HCT116 (cell line): ENCODE results near the gene KSR2. TPM values are rescaled to one million over a fixed set of nuclear protein-coding genes. Genes with fewer than 3 reads are reported as not detected.

Experiments
- ATAC-seq: fragments of 200-7000 bp; cut with Tn5 transposase; 2 replicates; pipeline ENCODE4 v1.9.1; 2020; ENCODE audit warnings: mild to moderate bottlenecking, moderate library complexity
- BruUV-seq: library from RNA; stranded (reverse); fragments of 400-500 nt; replicated peaks from 2 replicates; lab custom pipeline; 2021; lab: Mats Ljungman, UMichigan
- CTCF ChIA-PET: fragments of 300-600 bp; sonication (Branson Sonifier 250); formaldehyde crosslinking; loops from one replicate; lab custom pipeline; 2021; ENCODE audit warnings: antibody characterized with exemption; lab: Charles Lee
- POLR2A ChIA-PET: fragments of 300-600, 350-600 bp; sonication (Branson Sonifier 250); formaldehyde crosslinking; loops from one replicate; lab custom pipeline; 2021; ENCODE audit warnings: antibody characterized with exemption; lab: Charles Lee
- RAD21 ChIA-PET, 2 experiments: fragments of 300-600 bp; sonication (Branson Sonifier 250); formaldehyde crosslinking; loops; one replicate each; lab custom pipeline; 2023; ENCODE audit warnings: low total read pairs in 2 of 2; ENCODE audit not compliant: uncharacterized antibody in 2 of 2, unreplicated experiment in 2 of 2, low non-redundant PET in 1 of 2; lab: Charles Lee
- DNase-seq: peaks from one replicate; pipeline ENCODE4 v3.0.0-alpha.2; 2010; ENCODE audit warnings: low read depth, low spot score
- H2AFZ ChIP-seq: fragments of 200-600 bp; shearing (Covaris generic), sonication (generic); 2 replicates; pipeline ENCODE4 v1.6.1; 2017; ENCODE audit warnings: low read depth, mixed run types, mixed read lengths, antibody characterized with exemption, low read length; ENCODE audit not compliant: poor library complexity, severe bottlenecking
- H3K27ac ChIP-seq: 2 replicates; pipeline ENCODE4 v1.5.1; 2012; ENCODE audit warnings: low read depth, low read length
- H3K27me3 ChIP-seq: fragments of 200-600 bp; sonication (generic); 2 replicates; pipeline ENCODE4 v1.6.1; 2016; ENCODE audit warnings: mixed run types, low read length, mixed read lengths; ENCODE audit not compliant: insufficient read depth
- H3K36me3 ChIP-seq, 2 experiments: fragments of 200-500 bp in 1 of 2; fragments of 200-600 bp in 1 of 2; sonication (Bioruptor generic) in 1 of 2; sonication (generic) in 1 of 2; 2 replicates each; pipeline versions ENCODE4 v1.5.1 to v1.6.1; 2014 to 2016; ENCODE audit warnings: low read length in 2 of 2, inconsistent platforms in 1 of 2, mixed read lengths in 1 of 2, mixed run types in 1 of 2; ENCODE audit not compliant: insufficient read depth in 2 of 2, control insufficient read depth in 1 of 2
- H3K4me1 ChIP-seq, 2 experiments: fragments of 200-600 bp in 1 of 2; sonication (generic) in 1 of 2; 2 replicates each; pipeline versions ENCODE4 v1.5.1 to v1.6.1; 2012 to 2017; ENCODE audit warnings: low read length in 2 of 2, inconsistent platforms in 1 of 2, mild to moderate bottlenecking in 1 of 2, mixed read lengths in 1 of 2, mixed run types in 1 of 2, moderate library complexity in 1 of 2; ENCODE audit not compliant: insufficient read depth in 2 of 2, control insufficient read depth in 1 of 2
- H3K4me2 ChIP-seq: fragments of 200-600 bp; sonication (generic); 2 replicates; pipeline ENCODE4 v1.6.1; 2017; ENCODE audit warnings: mixed run types, low read length, mixed read lengths
- H3K4me3 ChIP-seq, 2 experiments: fragments of 200-600 bp in 1 of 2; sonication (generic) in 1 of 2; replicated peaks in 1 of 2; 2 replicates each; pipeline ENCODE4 v1.5.1; 2011 to 2016; ENCODE audit warnings: low read length in 2 of 2, control low read depth in 1 of 2, low read depth in 1 of 2, mild to moderate bottlenecking in 1 of 2, mixed read lengths in 1 of 2, mixed run types in 1 of 2
- H3K79me2 ChIP-seq: fragments of 200-600 bp; sonication (generic); 2 replicates; pipeline ENCODE4 v1.6.1; 2017; ENCODE audit warnings: mild to moderate bottlenecking, mixed run types, low read length, moderate library complexity, mixed read lengths; ENCODE audit not compliant: insufficient read depth
- H3K9ac ChIP-seq: fragments of 200-600 bp; sonication (generic); 2 replicates; pipeline ENCODE4 v1.6.1; 2016; ENCODE audit warnings: low read length, mixed read lengths
- H3K9me2 ChIP-seq: fragments of 200-600 bp; sonication (generic), shearing (Covaris generic); 2 replicates; pipeline ENCODE4 v1.6.1; 2017; ENCODE audit warnings: mixed run types, mild to moderate bottlenecking, moderate library complexity; ENCODE audit not compliant: insufficient read depth
- H3K9me3 ChIP-seq, 2 experiments: fragments of 200-500 bp in 1 of 2; fragments of 200-600 bp in 1 of 2; sonication (Bioruptor generic) in 1 of 2; sonication (generic) in 1 of 2; 2 replicates each; pipeline ENCODE4 v1.6.1; 2014 to 2017; ENCODE audit warnings: low read length in 2 of 2, mixed read lengths in 2 of 2, inconsistent platforms in 1 of 2, low read depth in 1 of 2, mild to moderate bottlenecking in 1 of 2, mixed run types in 1 of 2, moderate library complexity in 1 of 2; ENCODE audit not compliant: control insufficient read depth in 1 of 2, insufficient read depth in 1 of 2
- H4K20me1 ChIP-seq: fragments of 200-600 bp; sonication (generic), shearing (Covaris generic); 2 replicates; pipeline ENCODE4 v1.6.1; 2017; ENCODE audit warnings: mixed run types, mild to moderate bottlenecking, moderate library complexity; ENCODE audit not compliant: insufficient read depth
- CBX3 ChIP-seq: IDR thresholded peaks from 2 replicates; pipeline ENCODE4 v1.6.1; 2012; ENCODE audit warnings: low read depth
- CEBPB ChIP-seq: IDR thresholded peaks from 2 replicates; pipeline ENCODE4 v1.6.1; 2012; ENCODE audit warnings: low read depth
- EGR1 ChIP-seq: IDR thresholded peaks from 2 replicates; pipeline ENCODE4 v1.6.1; 2012; ENCODE audit warnings: low read depth
- EZH2 ChIP-seq: fragments of 200-600 bp; sonication (generic); IDR thresholded peaks from 2 replicates; pipeline ENCODE4 v1.6.1; 2017; ENCODE audit warnings: antibody characterized with exemption, mixed run types
- EZH2phosphoT487 ChIP-seq: fragments of 200-600 bp; IDR thresholded peaks from 2 replicates; pipeline ENCODE4 v1.6.1; 2018; ENCODE audit warnings: antibody characterized with exemption, borderline replicate concordance
- FOSL1 ChIP-seq: IDR thresholded peaks from 2 replicates; pipeline ENCODE4 v1.6.1; 2012; ENCODE audit warnings: low read depth
- JUND ChIP-seq: IDR thresholded peaks from 2 replicates; pipeline ENCODE4 v1.6.1; 2012
- MAX ChIP-seq: IDR thresholded peaks from 2 replicates; pipeline ENCODE4 v1.6.1; 2012
- POLR2A ChIP-seq: IDR thresholded peaks from 2 replicates; pipeline ENCODE4 v1.7.0; 2011; ENCODE audit warnings: borderline replicate concordance; ENCODE audit not compliant: insufficient read depth, insufficient read length; ENCODE audit errors: extremely low read depth
- RAD21 ChIP-seq: IDR thresholded peaks from 2 replicates; pipeline ENCODE4 v1.6.1; 2012; ENCODE audit warnings: low read depth, mild to moderate bottlenecking
- SIN3A ChIP-seq: IDR thresholded peaks from 2 replicates; pipeline ENCODE4 v1.6.1; 2012; ENCODE audit warnings: low read depth
- SP1 ChIP-seq: IDR thresholded peaks from 2 replicates; pipeline ENCODE4 v1.6.1; 2012; ENCODE audit warnings: low read depth
- SRF ChIP-seq: IDR thresholded peaks from 2 replicates; pipeline ENCODE4 v1.6.1; 2012; ENCODE audit warnings: low read depth
- YY1 ChIP-seq: IDR thresholded peaks from 2 replicates; pipeline ENCODE4 v1.6.1; 2011; ENCODE audit warnings: low read length, low read depth, moderate library complexity, mild to moderate bottlenecking; ENCODE audit not compliant: insufficient replicate concordance; ENCODE audit errors: extremely low read depth
- ZFX ChIP-seq: fragments of 450-650 bp; IDR thresholded peaks from 2 replicates; pipeline ENCODE4 v1.6.1; 2017
- intact Hi-C: fragments of 100-400 bp; cut with micrococcal nuclease; formaldehyde crosslinking; loops from 2 replicates; pipeline ENCODE4 v1.10.0; 2022
- total RNA-seq: library from RNA; stranded (reverse); gene quantifications from one replicate; pipeline ENCODE4 v1.2.1, GENCODE V29; 2021; ENCODE audit not compliant: unreplicated experiment
- TF ChIP-seq, protein P1 (sequence below), 3 experiments: fragments of 200-600 bp in 1 of 3; sonication (generic) in 1 of 3; IDR thresholded peaks in 2 of 3; conservative IDR thresholded peaks in 1 of 3; 2 replicates each; pipeline ENCODE4 v1.5.1; 2012 to 2017; ENCODE audit warnings: low read depth in 2 of 3, low read length in 2 of 3, antibody characterized with exemption in 1 of 3, borderline replicate concordance in 1 of 3, control low read depth in 1 of 3, mild to moderate bottlenecking in 1 of 3, mixed read lengths in 1 of 3, mixed run types in 1 of 3, moderate library complexity in 1 of 3; ENCODE audit not compliant: insufficient read depth in 1 of 3

Gene KSR2
- total RNA-seq, 1 experiment from 2014 or later = 10.1 TPM

DNA sequence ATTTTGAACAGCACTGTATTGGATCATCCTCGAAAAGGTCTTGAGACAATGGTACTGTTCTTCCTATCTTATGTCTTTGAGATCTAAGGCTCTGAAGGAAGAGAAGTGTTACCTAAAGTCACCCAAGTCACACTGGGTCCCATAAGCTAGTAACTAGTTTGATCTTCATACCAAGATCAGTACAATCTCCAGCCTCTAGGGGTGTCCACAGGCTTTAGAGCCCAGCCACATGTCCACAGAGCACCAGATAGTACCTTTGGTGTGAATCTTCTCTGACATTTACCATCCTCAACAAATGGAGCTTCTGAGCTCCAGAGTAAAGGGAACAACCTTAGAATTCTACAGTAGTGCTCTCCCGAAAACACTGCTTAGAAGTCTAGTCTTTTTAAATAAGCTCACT, 78.7 kb downstream of the KSR2 start:
- no peaks in the 10 kb centered on the region for H3K79me2 ChIP-seq
- POLR2A ChIA-PET = no interaction called here
- RAD21 ChIA-PET = no interaction called here
- no peaks in the 10 kb centered on the region for H4K20me1 ChIP-seq
- TF ChIP-seq RAD21 (peak; percentile 39; the same call in 1 of the 2 replicates), YY1 (no peak), SIN3A (no peak)
- TF ChIP-seq, protein P1, sequence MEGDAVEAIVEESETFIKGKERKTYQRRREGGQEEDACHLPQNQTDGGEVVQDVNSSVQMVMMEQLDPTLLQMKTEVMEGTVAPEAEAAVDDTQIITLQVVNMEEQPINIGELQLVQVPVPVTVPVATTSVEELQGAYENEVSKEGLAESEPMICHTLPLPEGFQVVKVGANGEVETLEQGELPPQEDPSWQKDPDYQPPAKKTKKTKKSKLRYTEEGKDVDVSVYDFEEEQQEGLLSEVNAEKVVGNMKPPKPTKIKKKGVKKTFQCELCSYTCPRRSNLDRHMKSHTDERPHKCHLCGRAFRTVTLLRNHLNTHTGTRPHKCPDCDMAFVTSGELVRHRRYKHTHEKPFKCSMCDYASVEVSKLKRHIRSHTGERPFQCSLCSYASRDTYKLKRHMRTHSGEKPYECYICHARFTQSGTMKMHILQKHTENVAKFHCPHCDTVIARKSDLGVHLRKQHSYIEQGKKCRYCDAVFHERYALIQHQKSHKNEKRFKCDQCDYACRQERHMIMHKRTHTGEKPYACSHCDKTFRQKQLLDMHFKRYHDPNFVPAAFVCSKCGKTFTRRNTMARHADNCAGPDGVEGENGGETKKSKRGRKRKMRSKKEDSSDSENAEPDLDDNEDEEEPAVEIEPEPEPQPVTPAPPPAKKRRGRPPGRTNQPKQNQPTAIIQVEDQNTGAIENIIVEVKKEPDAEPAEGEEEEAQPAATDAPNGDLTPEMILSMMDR (IDR thresholded peaks at IDR 0.05 in 2 of 3, conservative IDR thresholded peaks at IDR 0.05 in 1 of 3; ENCODE audit: borderline replicate concordance in 1 of 3, insufficient read depth in 1 of 3, low read depth in 2 of 3, low read length in 2 of 3) = peak in 2 of 3 experiments; percentile 53 to 57; a peak in 4 of 6 replicates
- peaks cover 6 to 26% of the 10 kb centered on the region in 2 experiments; a peak in 3 of 4 replicates for H3K4me1 ChIP-seq
- H3K27ac ChIP-seq = no peak overlapping the region
- peak; percentile 92 for ATAC-seq
- CTCF ChIA-PET = interaction anchor here (0.7 to 1.2 kb wide), 4 partner anchors 15 to 486 kb away, joined by 3 to 4 read pairs (median 3); no protein-coding TSS in a partner anchor
- H3K9me2 ChIP-seq = no peaks in the 10 kb centered on the region
- DNase-seq = no peak
- no peaks in the 10 kb centered on the region for H3K27me3 ChIP-seq
- intact Hi-C loops = no loop called here
- no TSS peak for BruUV-seq
- H3K9ac ChIP-seq = no peak overlapping the region
- H3K9me3 ChIP-seq = no peaks in the 10 kb centered on the region
- H3K4me2 ChIP-seq = no peak overlapping the region
- no peaks in the 10 kb centered on the region for H3K36me3 ChIP-seq
- no peak overlapping the region for H3K4me3 ChIP-seq
- no peak overlapping the region for H2AFZ ChIP-seq

GRCh38 chr12:117889098-117889497, 79.7 kb downstream of the KSR2 start:
- Histone ChIP-seq H3K36me3 (no peaks in the 10 kb centered on the region), H3K9me2 (no peaks in the 10 kb centered on the region), H3K4me2 (no peak overlapping the region), H2AFZ (no peak overlapping the region), H3K27ac (no peak overlapping the region), H4K20me1 (no peaks in the 10 kb centered on the region), H3K4me3 (no peak overlapping the region), H3K4me1 (peaks cover 6 to 26% of the 10 kb centered on the region in 2 experiments; a peak in 3 of 4 replicates), H3K27me3 (no peaks in the 10 kb centered on the region), H3K9ac (no peak overlapping the region), H3K79me2 (no peaks in the 10 kb centered on the region), H3K9me3 (no peaks in the 10 kb centered on the region)
- intact Hi-C loops = no loop called here
- POLR2A ChIA-PET = no interaction called here
- DNase-seq = no peak
- ATAC-seq = no peak
- RAD21 ChIA-PET = no interaction called here
- CTCF ChIA-PET = no interaction called here
- BruUV-seq = no TSS peak
- TF ChIP-seq POLR2A (no peak), ZFX (no peak), CEBPB (no peak), SP1 (no peak), EGR1 (no peak), JUND (no peak), RAD21 (no peak), CBX3 (no peak), EZH2phosphoT487 (no peak), SRF (no peak), EZH2 (no peak), SIN3A (no peak), MAX (no peak), FOSL1 (no peak)
- TF ChIP-seq, protein P1 (IDR thresholded peaks at IDR 0.05 in 2 of 3, conservative IDR thresholded peaks at IDR 0.05 in 1 of 3; ENCODE audit: borderline replicate concordance in 1 of 3, insufficient read depth in 1 of 3, low read depth in 2 of 3, low read length in 2 of 3) = no peak
